Measurements from ENCODE around the gene PTPRR.

PTPRR gene

DNA sequence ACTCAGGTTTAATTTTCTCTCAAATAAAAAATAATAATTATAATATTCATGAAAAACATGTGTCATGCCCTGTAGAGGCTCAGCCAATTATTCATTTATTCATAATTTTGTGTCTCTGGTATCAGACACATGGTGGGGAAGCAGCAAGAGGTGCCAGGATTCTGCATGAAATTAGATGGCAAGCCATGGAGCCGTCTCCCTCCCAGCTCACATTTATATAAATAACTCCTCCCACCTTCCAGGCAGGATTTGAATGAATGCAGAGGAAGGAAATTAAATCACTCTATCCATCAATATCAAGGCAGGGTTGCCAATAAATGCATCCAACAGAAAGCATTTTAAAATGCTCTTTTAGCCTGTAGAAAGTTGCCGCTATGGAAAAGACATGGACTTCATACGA lies 98.1 kb downstream of the PTPRR start:
- no peak for TF ChIP-seq EZH2phosphoT487 (IDR thresholded peaks at IDR 0.05; ENCODE audit: borderline replicate concordance)
- TF ChIP-seq, protein P1, sequence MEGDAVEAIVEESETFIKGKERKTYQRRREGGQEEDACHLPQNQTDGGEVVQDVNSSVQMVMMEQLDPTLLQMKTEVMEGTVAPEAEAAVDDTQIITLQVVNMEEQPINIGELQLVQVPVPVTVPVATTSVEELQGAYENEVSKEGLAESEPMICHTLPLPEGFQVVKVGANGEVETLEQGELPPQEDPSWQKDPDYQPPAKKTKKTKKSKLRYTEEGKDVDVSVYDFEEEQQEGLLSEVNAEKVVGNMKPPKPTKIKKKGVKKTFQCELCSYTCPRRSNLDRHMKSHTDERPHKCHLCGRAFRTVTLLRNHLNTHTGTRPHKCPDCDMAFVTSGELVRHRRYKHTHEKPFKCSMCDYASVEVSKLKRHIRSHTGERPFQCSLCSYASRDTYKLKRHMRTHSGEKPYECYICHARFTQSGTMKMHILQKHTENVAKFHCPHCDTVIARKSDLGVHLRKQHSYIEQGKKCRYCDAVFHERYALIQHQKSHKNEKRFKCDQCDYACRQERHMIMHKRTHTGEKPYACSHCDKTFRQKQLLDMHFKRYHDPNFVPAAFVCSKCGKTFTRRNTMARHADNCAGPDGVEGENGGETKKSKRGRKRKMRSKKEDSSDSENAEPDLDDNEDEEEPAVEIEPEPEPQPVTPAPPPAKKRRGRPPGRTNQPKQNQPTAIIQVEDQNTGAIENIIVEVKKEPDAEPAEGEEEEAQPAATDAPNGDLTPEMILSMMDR (conservative IDR thresholded peaks at IDR 0.05; ENCODE audit: low read length) = no peak
- H3K4me3 ChIP-seq (ENCODE audit: low read length, poor library complexity, severe bottlenecking) = no peak overlapping the region
- no peak overlapping the region for H2AFZ ChIP-seq (ENCODE audit: low read length)
- H3K79me2 ChIP-seq (ENCODE audit: insufficient read depth, low read length) = no peaks in the 10 kb centered on the region
- H4K20me1 ChIP-seq (ENCODE audit: insufficient read depth, low read length, poor library complexity, severe bottlenecking) = no peaks in the 10 kb centered on the region
- no peaks in the 10 kb centered on the region for H3F3A ChIP-seq (ENCODE audit: low read depth)
- H3K9ac ChIP-seq (ENCODE audit: low read depth, low read length, poor library complexity, severe bottlenecking) = no peak overlapping the region
- no peaks in the 10 kb centered on the region for H3K27me3 ChIP-seq (ENCODE audit: insufficient read depth, low read length, poor library complexity, severe bottlenecking)
- H3K9me2 ChIP-seq (replicated peaks; ENCODE audit: low read depth, low read length) = no peaks in the 10 kb centered on the region
- H3K36me3 ChIP-seq (ENCODE audit: insufficient read depth, low read length) = no peaks in the 10 kb centered on the region
- no peak overlapping the region for H3K4me2 ChIP-seq (ENCODE audit: low read depth, low read length, poor library complexity, severe bottlenecking)
- H3K9me3 ChIP-seq (ENCODE audit: insufficient read depth, low read depth, low read length) = no peaks in the 10 kb centered on the region
- no peaks in the 10 kb centered on the region for H3K4me1 ChIP-seq (ENCODE audit: insufficient read depth, low read length, poor library complexity, severe bottlenecking)

DNA sequence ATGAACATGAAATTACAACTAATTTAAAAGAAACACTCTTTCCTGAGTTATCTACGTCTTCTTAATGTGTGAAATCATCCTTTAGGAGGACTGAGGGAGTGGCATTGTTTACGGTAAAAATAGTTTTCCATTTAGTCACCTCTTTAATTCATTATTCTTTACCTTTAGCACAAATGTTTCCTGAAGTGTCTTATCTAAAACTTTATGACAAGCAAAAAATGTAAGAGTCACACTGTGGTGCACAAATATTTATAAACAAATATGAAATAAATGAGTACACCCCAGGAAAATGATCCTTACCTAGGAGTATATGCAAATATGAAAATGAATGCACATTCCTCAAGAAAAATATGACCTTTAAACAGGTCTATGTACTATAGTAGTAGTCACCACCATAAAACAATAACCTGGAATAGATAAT lies 104.6 kb downstream of the PTPRR start:
- TF ChIP-seq, protein P1 (conservative IDR thresholded peaks at IDR 0.05; ENCODE audit: low read length) = no peak
- no peak for TF ChIP-seq EZH2phosphoT487 (IDR thresholded peaks at IDR 0.05; ENCODE audit: borderline replicate concordance)
- no peak overlapping the region for H3K4me3 ChIP-seq (ENCODE audit: low read length, poor library complexity, severe bottlenecking)
- no peaks in the 10 kb centered on the region for H3K9me3 ChIP-seq (ENCODE audit: insufficient read depth, low read depth, low read length)
- no peaks in the 10 kb centered on the region for H4K20me1 ChIP-seq (ENCODE audit: insufficient read depth, low read length, poor library complexity, severe bottlenecking)
- no peaks in the 10 kb centered on the region for H3F3A ChIP-seq (ENCODE audit: low read depth)
- no peaks in the 10 kb centered on the region for H3K4me1 ChIP-seq (ENCODE audit: insufficient read depth, low read length, poor library complexity, severe bottlenecking)
- H3K9me2 ChIP-seq (replicated peaks; ENCODE audit: low read depth, low read length) = no peaks in the 10 kb centered on the region
- no peaks in the 10 kb centered on the region for H3K36me3 ChIP-seq (ENCODE audit: insufficient read depth, low read length)
- no peak overlapping the region for H2AFZ ChIP-seq (ENCODE audit: low read length)
- H3K79me2 ChIP-seq (ENCODE audit: insufficient read depth, low read length) = no peaks in the 10 kb centered on the region
- H3K9ac ChIP-seq (ENCODE audit: low read depth, low read length, poor library complexity, severe bottlenecking) = no peak overlapping the region
- H3K27me3 ChIP-seq (ENCODE audit: insufficient read depth, low read length, poor library complexity, severe bottlenecking) = no peaks in the 10 kb centered on the region
- H3K4me2 ChIP-seq (ENCODE audit: low read depth, low read length, poor library complexity, severe bottlenecking) = no peak overlapping the region

DNA sequence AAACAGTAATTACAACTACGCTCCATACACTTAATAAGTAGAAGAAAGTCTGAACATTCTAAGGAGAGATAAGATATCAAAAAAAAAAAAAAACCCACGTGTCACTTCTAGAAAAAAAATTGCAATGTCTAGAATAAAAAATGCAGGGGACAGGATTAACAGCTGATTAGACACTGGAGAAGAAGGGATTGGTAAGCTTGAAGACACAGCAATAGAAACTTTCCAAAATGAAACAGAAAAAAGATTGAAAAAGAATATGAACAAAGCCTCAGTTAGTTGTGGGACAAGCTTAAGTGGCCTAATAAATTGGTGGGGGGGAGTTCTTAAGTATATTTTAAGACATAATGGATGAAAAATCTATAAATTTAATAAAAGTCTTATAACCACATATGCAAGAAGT lies 105.5 kb downstream of the PTPRR start:
- Histone ChIP-seq H3K4me1 (ENCODE audit: insufficient read depth, low read length, poor library complexity, severe bottlenecking) (no peaks in the 10 kb centered on the region), H4K20me1 (ENCODE audit: insufficient read depth, low read length, poor library complexity, severe bottlenecking) (no peaks in the 10 kb centered on the region), H2AFZ (ENCODE audit: low read length) (no peak overlapping the region), H3K27me3 (ENCODE audit: insufficient read depth, low read length, poor library complexity, severe bottlenecking) (no peaks in the 10 kb centered on the region), H3F3A (ENCODE audit: low read depth) (no peaks in the 10 kb centered on the region), H3K9ac (ENCODE audit: low read depth, low read length, poor library complexity, severe bottlenecking) (no peak overlapping the region), H3K4me3 (ENCODE audit: low read length, poor library complexity, severe bottlenecking) (no peak overlapping the region), H3K9me3 (ENCODE audit: insufficient read depth, low read depth, low read length) (no peaks in the 10 kb centered on the region), H3K9me2 (replicated peaks; ENCODE audit: low read depth, low read length) (no peaks in the 10 kb centered on the region), H3K4me2 (ENCODE audit: low read depth, low read length, poor library complexity, severe bottlenecking) (no peak overlapping the region), H3K79me2 (ENCODE audit: insufficient read depth, low read length) (no peaks in the 10 kb centered on the region), H3K36me3 (ENCODE audit: insufficient read depth, low read length) (no peaks in the 10 kb centered on the region)
- TF ChIP-seq EZH2phosphoT487 (IDR thresholded peaks at IDR 0.05; ENCODE audit: borderline replicate concordance) = no peak
- TF ChIP-seq, protein P1 (conservative IDR thresholded peaks at IDR 0.05; ENCODE audit: low read length) = no peak

All from Loucy (cell line).